SK-N-SH treated with all-trans-retinoic acid at 6 μM for 48 hours (cell line): ENCODE data around the gene STX5.

Source experiments
- TCF4 ChIP-seq: fragments of 250-450 bp; sonication (Bioruptor Pico); IDR thresholded peaks from 2 replicates; pipeline ENCODE4 v1.8.0; 2021; ENCODE audit warnings: mild to moderate bottlenecking, moderate library complexity, borderline replicate concordance
- TOX ChIP-seq: fragments of 250-450 bp; sonication (Bioruptor Pico); IDR thresholded peaks from 2 replicates; pipeline ENCODE4 v1.8.0; 2021; ENCODE audit warnings: mild to moderate bottlenecking, moderate library complexity, borderline replicate concordance
- ZFP3 ChIP-seq: fragments of 250-450 bp; sonication (Bioruptor Pico); IDR thresholded peaks from 2 replicates; pipeline ENCODE4 v1.5.0; 2020; ENCODE audit warnings: mild to moderate bottlenecking, moderate library complexity
- TF ChIP-seq, protein P1 (sequence below): fragments of 250-450 bp; sonication (Bioruptor Pico); IDR thresholded peaks from 2 replicates; pipeline ENCODE4 v1.8.0; 2020; ENCODE audit warnings: mild to moderate bottlenecking, moderate library complexity, borderline replicate concordance
- TF ChIP-seq, protein P2 (sequence below): fragments of 250-450 bp; sonication (Bioruptor Pico); IDR thresholded peaks from 2 replicates; pipeline ENCODE4 v1.5.1; 2020; ENCODE audit warnings: low read depth, mild to moderate bottlenecking, moderate library complexity

DNA sequence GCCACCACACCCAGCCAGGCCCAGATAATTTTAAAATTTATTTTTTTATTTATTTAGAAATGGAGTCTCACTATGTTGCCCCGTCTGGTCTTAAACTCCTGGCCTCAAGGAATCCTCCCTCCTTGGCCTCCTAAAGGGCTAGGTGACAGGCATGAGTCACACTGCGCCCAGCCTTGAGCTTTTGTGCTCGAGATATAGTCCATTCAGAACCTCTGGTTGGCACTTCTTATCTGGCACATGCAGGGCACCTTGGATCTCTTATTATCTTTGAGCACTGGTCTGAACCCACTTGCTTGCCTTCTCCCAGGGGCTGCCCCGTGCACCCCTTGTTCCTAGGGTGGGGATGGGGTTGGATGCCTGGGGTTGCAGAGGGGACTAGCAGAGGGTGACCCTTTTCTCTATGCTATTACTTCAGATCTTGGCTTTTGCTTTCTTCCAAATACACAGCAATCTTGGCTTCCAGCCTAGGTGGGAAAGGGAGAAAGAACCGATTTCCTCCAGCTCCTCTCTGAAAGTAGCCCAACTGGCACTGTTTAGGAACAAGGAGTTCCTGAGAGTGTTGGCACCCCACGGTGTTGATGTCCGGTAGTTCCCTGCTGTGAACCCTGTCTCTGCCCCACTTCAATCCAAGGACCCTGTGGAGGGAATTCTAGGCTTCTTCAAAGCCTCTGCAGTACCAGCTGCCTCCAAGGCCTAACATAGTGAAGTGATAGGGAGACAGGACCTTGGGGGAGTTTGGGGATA, 47.6 kb upstream of the STX5 start:
- TF ChIP-seq TCF4 (no peak), ZFP3 (CRISPR knock-in tag) (no peak), TOX (CRISPR knock-in tag) (no peak)
- TF ChIP-seq, protein P1, sequence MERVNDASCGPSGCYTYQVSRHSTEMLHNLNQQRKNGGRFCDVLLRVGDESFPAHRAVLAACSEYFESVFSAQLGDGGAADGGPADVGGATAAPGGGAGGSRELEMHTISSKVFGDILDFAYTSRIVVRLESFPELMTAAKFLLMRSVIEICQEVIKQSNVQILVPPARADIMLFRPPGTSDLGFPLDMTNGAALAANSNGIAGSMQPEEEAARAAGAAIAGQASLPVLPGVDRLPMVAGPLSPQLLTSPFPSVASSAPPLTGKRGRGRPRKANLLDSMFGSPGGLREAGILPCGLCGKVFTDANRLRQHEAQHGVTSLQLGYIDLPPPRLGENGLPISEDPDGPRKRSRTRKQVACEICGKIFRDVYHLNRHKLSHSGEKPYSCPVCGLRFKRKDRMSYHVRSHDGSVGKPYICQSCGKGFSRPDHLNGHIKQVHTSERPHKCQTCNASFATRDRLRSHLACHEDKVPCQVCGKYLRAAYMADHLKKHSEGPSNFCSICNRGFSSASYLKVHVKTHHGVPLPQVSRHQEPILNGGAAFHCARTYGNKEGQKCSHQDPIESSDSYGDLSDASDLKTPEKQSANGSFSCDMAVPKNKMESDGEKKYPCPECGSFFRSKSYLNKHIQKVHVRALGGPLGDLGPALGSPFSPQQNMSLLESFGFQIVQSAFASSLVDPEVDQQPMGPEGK (CRISPR knock-in tag), result no peak
- TF ChIP-seq, protein P2, sequence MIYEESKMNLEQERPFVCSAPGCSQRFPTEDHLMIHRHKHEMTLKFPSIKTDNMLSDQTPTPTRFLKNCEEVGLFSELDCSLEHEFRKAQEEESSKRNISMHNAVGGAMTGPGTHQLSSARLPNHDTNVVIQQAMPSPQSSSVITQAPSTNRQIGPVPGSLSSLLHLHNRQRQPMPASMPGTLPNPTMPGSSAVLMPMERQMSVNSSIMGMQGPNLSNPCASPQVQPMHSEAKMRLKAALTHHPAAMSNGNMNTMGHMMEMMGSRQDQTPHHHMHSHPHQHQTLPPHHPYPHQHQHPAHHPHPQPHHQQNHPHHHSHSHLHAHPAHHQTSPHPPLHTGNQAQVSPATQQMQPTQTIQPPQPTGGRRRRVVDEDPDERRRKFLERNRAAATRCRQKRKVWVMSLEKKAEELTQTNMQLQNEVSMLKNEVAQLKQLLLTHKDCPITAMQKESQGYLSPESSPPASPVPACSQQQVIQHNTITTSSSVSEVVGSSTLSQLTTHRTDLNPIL (CRISPR knock-in tag), result no peak
